ENCODE measurements around the gene CGA. TPM values are rescaled to one million over a fixed set of nuclear protein-coding genes. Genes with fewer than 3 reads are reported as not detected.

CGA gene
- total RNA-seq, 4 donors from 2014 or later: not detected

DNA sequence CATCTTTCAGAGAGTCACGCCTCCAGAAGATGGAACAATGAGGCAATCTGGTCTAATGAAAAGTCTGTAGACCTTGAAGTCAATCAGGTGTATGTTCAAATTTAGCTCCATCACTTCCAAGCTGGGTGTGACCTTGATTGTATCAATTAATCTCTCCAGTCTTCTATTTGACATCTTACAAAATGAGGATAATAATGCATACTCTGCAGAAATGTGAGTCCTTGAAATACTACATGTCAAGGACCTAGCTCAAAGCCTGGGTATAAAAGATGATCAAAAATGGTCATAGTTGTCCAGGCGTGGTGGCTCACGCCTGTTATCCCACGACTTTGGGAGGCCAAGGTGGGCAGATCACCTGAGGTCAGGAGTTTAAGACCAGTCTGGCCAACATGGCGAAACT, 29.8 kb downstream of the CGA start:
- no peak overlapping the region for H3K27ac ChIP-seq
- no peaks in the 10 kb centered on the region for H3K27me3 ChIP-seq
- intact Hi-C loops (cut with DNase I; ENCODE audit: low total_unique reads) (no loop called here), in situ Hi-C loops (cut with MboI; ENCODE audit: low sequenced_read_pairs in 4 of 4) (no loop called here)
- H3K4me3 ChIP-seq: no peak overlapping the region
- ATAC-seq (no peak), DNase-seq (no peak)
- H3K36me3 ChIP-seq: no peaks in the 10 kb centered on the region
- no peaks in the 10 kb centered on the region for H3K4me1 ChIP-seq
- TF ChIP-seq, protein P1, sequence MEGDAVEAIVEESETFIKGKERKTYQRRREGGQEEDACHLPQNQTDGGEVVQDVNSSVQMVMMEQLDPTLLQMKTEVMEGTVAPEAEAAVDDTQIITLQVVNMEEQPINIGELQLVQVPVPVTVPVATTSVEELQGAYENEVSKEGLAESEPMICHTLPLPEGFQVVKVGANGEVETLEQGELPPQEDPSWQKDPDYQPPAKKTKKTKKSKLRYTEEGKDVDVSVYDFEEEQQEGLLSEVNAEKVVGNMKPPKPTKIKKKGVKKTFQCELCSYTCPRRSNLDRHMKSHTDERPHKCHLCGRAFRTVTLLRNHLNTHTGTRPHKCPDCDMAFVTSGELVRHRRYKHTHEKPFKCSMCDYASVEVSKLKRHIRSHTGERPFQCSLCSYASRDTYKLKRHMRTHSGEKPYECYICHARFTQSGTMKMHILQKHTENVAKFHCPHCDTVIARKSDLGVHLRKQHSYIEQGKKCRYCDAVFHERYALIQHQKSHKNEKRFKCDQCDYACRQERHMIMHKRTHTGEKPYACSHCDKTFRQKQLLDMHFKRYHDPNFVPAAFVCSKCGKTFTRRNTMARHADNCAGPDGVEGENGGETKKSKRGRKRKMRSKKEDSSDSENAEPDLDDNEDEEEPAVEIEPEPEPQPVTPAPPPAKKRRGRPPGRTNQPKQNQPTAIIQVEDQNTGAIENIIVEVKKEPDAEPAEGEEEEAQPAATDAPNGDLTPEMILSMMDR (IDR thresholded peaks at IDR 0.05 in 4 of 5, conservative IDR thresholded peaks at IDR 0.05 in 1 of 5): no peak
- no peak for TF ChIP-seq POLR2A (IDR thresholded peaks at IDR 0.05)
- H3K9me3 ChIP-seq: no peaks in the 10 kb centered on the region

DNA sequence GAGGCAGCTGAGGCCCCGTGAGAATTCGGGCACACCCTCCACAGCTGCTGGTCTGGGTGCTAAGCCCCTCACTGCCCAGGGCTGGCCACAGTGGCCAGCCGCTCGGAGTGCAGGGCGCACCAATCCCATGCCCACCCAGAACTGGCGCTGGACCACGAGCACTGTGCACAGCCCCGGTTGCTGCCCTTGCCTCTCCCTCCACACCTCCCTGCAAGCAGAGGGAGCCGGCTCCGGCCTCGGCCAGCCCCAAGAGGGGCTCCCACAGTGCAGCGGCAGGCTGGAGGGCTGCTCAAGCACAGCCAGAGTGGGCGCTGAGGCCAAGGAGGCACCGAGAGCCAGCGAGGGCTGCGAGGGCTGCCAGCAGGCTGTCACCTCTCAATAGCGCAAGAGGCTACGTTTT, 35.0 kb downstream of the CGA start:
- no peaks in the 10 kb centered on the region for H3K27me3 ChIP-seq
- DNase-seq (no peak), ATAC-seq (no peak)
- H3K4me3 ChIP-seq: no peak overlapping the region
- intact Hi-C loops (cut with DNase I; ENCODE audit: low total_unique reads) (no loop called here), in situ Hi-C loops (cut with MboI; ENCODE audit: low sequenced_read_pairs in 4 of 4) (no loop called here)
- H3K27ac ChIP-seq: no peak overlapping the region
- no peaks in the 10 kb centered on the region for H3K4me1 ChIP-seq
- TF ChIP-seq, protein P1 (IDR thresholded peaks at IDR 0.05 in 4 of 5, conservative IDR thresholded peaks at IDR 0.05 in 1 of 5): no peak
- TF ChIP-seq POLR2A (IDR thresholded peaks at IDR 0.05): no peak
- H3K36me3 ChIP-seq: no peaks in the 10 kb centered on the region
- H3K9me3 ChIP-seq: no peaks in the 10 kb centered on the region

DNA sequence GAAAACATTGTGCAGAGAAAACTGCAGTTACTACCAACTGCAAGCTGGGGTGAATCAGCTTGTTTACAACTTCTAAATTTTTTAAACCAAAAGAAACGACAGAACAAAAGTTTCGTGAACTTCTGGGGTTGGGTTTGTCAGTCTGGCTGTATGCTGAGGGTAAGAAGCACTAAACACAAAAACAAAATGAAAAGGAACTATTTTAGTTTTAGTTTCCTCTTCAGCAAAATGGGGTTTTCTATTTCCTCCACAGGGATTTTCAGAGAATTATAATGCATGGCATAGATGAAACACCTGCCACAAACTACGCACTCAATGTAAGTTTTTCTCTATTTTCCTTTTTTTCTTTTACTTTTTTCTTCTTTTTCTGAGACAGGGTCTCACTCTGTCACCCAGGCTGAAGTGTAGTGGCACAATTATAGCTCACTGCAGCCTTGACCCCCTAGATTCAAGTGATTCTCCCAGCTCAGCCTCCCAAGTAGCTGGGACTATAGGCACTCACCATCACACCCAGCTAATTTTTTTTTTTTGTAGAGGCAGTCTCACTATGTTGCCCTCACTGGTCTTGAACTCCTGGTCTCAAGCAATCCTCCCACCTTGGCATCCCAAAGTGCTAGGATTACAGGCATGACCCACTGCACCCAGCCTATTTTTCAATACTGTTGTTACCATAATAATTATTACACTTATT, 40.6 kb downstream of the CGA start:
- TF ChIP-seq, protein P1 (IDR thresholded peaks at IDR 0.05 in 4 of 5, conservative IDR thresholded peaks at IDR 0.05 in 1 of 5): no peak
- TF ChIP-seq POLR2A (IDR thresholded peaks at IDR 0.05): no peak
- Histone ChIP-seq H3K36me3 (no peaks in the 10 kb centered on the region), H3K27ac (no peak overlapping the region), H3K27me3 (no peaks in the 10 kb centered on the region), H3K4me3 (no peak overlapping the region), H3K4me1 (no peaks in the 10 kb centered on the region), H3K9me3 (no peaks in the 10 kb centered on the region)
- DNase-seq: no peak
- in situ Hi-C loops (cut with MboI; ENCODE audit: low sequenced_read_pairs in 4 of 4): no loop called here
- ATAC-seq: no peak
- intact Hi-C loops (cut with DNase I; ENCODE audit: low total_unique reads): no loop called here

DNA sequence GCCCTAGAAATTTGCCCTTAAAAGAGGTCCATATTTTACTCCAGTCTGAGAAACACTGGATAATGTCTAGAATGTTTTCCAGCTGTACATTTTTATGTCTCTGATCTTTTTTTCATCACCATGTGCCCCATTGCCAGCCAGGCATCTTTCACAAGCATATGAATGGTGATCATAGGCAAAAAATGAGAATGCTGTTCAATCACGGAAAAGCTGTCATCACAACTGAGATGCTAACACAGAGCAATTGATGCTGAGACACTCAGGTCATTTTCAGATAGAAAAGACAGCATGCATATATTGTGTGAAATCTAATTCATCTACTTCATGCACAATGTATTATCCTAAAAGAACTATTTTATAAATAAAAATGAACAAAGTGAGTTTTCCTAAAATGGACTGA, 41.6 kb downstream of the CGA start:
- TF ChIP-seq POLR2A (IDR thresholded peaks at IDR 0.05): no peak
- TF ChIP-seq, protein P1 (IDR thresholded peaks at IDR 0.05 in 4 of 5, conservative IDR thresholded peaks at IDR 0.05 in 1 of 5): no peak
- DNase-seq (no peak), ATAC-seq (no peak)
- Histone ChIP-seq H3K9me3 (no peaks in the 10 kb centered on the region), H3K27ac (no peak overlapping the region), H3K4me1 (no peaks in the 10 kb centered on the region), H3K36me3 (no peaks in the 10 kb centered on the region), H3K27me3 (no peaks in the 10 kb centered on the region), H3K4me3 (no peak overlapping the region)
- intact Hi-C loops (cut with DNase I; ENCODE audit: low total_unique reads) (no loop called here), in situ Hi-C loops (cut with MboI; ENCODE audit: low sequenced_read_pairs in 4 of 4) (no loop called here)

DNA sequence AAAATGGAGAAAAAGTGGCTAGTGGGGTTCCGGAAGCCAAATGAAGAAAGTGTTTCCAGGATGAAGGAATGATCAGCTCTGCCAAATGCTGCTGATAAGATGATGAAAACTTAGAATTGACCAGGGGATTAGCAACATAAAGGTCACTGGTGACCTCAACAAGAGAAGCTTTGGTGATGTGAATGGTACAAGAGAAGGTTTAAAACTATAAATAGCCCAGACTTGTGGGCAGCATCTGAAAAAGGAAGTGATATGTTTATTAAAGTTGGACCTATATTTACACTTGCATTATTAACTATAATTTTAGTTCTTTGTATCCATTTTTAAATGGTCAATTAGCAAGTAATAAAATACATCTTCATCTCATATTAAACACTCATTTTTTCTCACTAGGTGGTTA, 45.1 kb downstream of the CGA start:
- Histone ChIP-seq H3K36me3 (no peaks in the 10 kb centered on the region), H3K4me3 (no peak overlapping the region), H3K4me1 (no peaks in the 10 kb centered on the region), H3K9me3 (no peaks in the 10 kb centered on the region), H3K27me3 (no peaks in the 10 kb centered on the region), H3K27ac (no peak overlapping the region)
- intact Hi-C loops (cut with DNase I; ENCODE audit: low total_unique reads): no loop called here
- DNase-seq: no peak
- in situ Hi-C loops (cut with MboI; ENCODE audit: low sequenced_read_pairs in 4 of 4): no loop called here
- no peak for ATAC-seq
- TF ChIP-seq, protein P1 (IDR thresholded peaks at IDR 0.05 in 4 of 5, conservative IDR thresholded peaks at IDR 0.05 in 1 of 5): no peak
- TF ChIP-seq POLR2A (IDR thresholded peaks at IDR 0.05): no peak
